Breast epithelium (tissue), 4 donors: ENCODE data around the gene CAMK2A. TPM values are rescaled to one million over a fixed set of nuclear protein-coding genes. Genes with fewer than 3 reads are reported as not detected.

Source experiments
- DNase-seq, 2 donors: peaks; one replicate each; pipeline ENCODE4 v3.0.0-alpha.2; 2019; ENCODE audit warnings: low spot score in 2 of 2
- H3K27ac ChIP-seq, 2 donors: fragments of 200-600 bp; sonication (generic) in 1 of 2; one replicate each; pipeline ENCODE4 v1.5.1; 2016 to 2019; ENCODE audit warnings: mild to moderate bottlenecking in 1 of 2
- H3K27me3 ChIP-seq, 2 donors: fragments of 200-600 bp; sonication (generic) in 1 of 2; one replicate each; pipeline versions ENCODE4 v1.5.1 to v1.6.0; 2017 to 2019; ENCODE audit warnings: control low read depth in 1 of 2, mild to moderate bottlenecking in 1 of 2
- H3K36me3 ChIP-seq: fragments of 200-600 bp; one replicate; pipeline ENCODE4 v1.5.1; 2019
- H3K4me1 ChIP-seq, 2 donors: fragments of 200-600 bp; sonication (generic); one replicate each; pipeline ENCODE4 v1.5.1; 2016 to 2019; ENCODE audit warnings: control low read depth in 1 of 2
- H3K4me3 ChIP-seq, 3 donors: fragments of 200-600 bp; sonication (generic); 1 replicate in 2 of 3; 2 replicates in 1 of 3; pipeline ENCODE4 v1.5.1; 2016 to 2019; ENCODE audit warnings: mild to moderate bottlenecking in 3 of 3, moderate library complexity in 2 of 3
- H3K9me3 ChIP-seq, 2 donors: fragments of 200-600 bp; sonication (generic) in 1 of 2; one replicate each; pipeline ENCODE4 v1.5.1; 2016 to 2019; ENCODE audit warnings: control low read depth in 1 of 2
- POLR2A ChIP-seq: fragments of 450-650 bp; IDR thresholded peaks from one replicate; pipeline ENCODE4 v1.6.1; 2016; ENCODE audit warnings: antibody characterized with exemption, mild to moderate bottlenecking, moderate library complexity
- POLR2AphosphoS5 ChIP-seq, 3 donors: sonication (generic); formaldehyde crosslinking; IDR thresholded peaks; one replicate each; pipeline ENCODE4 v1.6.1; 2017; ENCODE audit warnings: antibody characterized with exemption in 3 of 3
- intact Hi-C: fragments of 100-400 bp; cut with DNase I; formaldehyde crosslinking; loops from one replicate; pipeline ENCODE4 v1.15.1; 2023; ENCODE audit warnings: low total_unique reads
- total RNA-seq, 3 donors: library from RNA; depleted of rRNA; stranded (reverse); fragments of >200 nt; gene quantifications; one replicate each; pipeline ENCODE4 v1.1.0, GENCODE V29; 2016
- TF ChIP-seq, protein P1 (sequence below), 3 donors: fragments of 450-650 bp; IDR thresholded peaks; one replicate each; pipeline ENCODE4 v1.5.1; 2016 to 2017; ENCODE audit warnings: antibody characterized with exemption in 3 of 3, mild to moderate bottlenecking in 3 of 3, moderate library complexity in 3 of 3

The CAMK2A gene
- total RNA-seq, 3 donors from 2014 or later = under 0.01 TPM; not detected in 2

DNA sequence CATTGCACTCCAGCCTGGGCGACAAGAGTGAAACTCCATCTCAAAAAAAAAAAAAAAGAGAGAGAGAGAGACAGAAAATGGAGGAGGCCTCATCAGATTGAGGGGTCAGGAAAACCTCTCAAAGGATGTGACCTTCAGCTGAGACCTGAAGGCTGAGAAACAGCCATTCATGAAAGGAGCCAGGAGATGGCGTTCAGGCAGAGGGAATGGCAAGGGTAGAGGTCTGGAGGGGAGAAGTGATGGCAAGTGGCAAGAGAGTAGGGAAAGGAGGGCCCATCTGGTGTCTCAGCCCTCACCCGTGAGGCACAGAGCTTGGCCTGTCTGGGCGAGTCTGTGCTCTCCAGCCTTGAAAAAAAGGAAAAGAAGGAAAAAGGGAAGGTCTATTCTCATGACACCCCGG lies 17.0 kb downstream of the CAMK2A start:
- intact Hi-C loops = no loop called here
- TF ChIP-seq, protein P1, sequence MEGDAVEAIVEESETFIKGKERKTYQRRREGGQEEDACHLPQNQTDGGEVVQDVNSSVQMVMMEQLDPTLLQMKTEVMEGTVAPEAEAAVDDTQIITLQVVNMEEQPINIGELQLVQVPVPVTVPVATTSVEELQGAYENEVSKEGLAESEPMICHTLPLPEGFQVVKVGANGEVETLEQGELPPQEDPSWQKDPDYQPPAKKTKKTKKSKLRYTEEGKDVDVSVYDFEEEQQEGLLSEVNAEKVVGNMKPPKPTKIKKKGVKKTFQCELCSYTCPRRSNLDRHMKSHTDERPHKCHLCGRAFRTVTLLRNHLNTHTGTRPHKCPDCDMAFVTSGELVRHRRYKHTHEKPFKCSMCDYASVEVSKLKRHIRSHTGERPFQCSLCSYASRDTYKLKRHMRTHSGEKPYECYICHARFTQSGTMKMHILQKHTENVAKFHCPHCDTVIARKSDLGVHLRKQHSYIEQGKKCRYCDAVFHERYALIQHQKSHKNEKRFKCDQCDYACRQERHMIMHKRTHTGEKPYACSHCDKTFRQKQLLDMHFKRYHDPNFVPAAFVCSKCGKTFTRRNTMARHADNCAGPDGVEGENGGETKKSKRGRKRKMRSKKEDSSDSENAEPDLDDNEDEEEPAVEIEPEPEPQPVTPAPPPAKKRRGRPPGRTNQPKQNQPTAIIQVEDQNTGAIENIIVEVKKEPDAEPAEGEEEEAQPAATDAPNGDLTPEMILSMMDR (IDR thresholded peaks at IDR 0.05) = no peak
- TF ChIP-seq POLR2AphosphoS5 (IDR thresholded peaks at IDR 0.05) = no peak
- no peak for TF ChIP-seq POLR2A
- no peak overlapping the region for H3K27ac ChIP-seq
- no peaks in the 10 kb centered on the region for H3K9me3 ChIP-seq
- no peak overlapping the region for H3K4me3 ChIP-seq
- no peak for DNase-seq
- H3K36me3 ChIP-seq = no peaks in the 10 kb centered on the region
- no peaks in the 10 kb centered on the region for H3K4me1 ChIP-seq
- no peaks in the 10 kb centered on the region for H3K27me3 ChIP-seq

DNA sequence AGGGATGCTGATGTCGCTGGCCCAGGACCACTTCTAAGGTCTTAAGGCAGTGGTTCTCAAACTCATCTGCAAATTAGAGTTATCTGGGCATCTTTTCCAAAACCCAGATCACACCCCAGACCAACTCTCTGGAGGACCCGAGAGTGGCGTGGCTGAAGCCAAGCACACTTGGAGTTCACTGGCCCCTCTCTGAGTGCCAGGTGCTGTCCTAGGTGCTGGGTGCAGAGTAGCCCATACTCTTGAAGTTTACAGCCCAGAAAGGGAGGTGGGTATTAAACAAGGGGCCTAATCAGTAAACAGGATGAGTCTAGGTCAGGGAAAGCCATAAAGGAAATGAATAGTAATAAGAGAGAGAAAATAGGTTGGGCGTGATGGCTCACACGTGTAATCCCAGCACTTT lies 17.6 kb downstream of the CAMK2A start:
- Histone ChIP-seq H3K36me3 (no peaks in the 10 kb centered on the region), H3K4me3 (no peak overlapping the region), H3K27ac (no peak overlapping the region), H3K4me1 (no peaks in the 10 kb centered on the region), H3K27me3 (no peaks in the 10 kb centered on the region), H3K9me3 (no peaks in the 10 kb centered on the region)
- DNase-seq = no peak
- intact Hi-C loops = no loop called here
- TF ChIP-seq, protein P1 (IDR thresholded peaks at IDR 0.05) = no peak
- TF ChIP-seq POLR2A (no peak), POLR2AphosphoS5 (IDR thresholded peaks at IDR 0.05) (no peak)

DNA sequence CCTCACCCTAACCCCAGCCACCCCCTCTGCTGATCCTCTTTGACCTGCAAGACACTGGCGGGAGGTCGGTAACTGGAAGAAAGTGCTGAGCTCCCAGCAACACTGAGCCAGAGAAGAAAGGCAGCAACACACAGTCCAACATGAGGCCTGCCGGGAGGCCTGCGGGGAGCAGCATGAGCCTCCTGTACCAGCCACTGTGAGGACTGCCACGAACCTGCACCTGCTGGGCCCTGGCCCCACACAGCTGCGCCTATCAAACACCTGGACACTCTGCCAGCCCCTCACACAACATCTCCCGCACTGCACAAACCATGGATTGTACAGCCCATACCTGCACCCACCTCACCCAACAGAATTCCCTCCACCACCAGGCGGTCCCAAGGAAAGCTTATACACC lies 18.3 kb downstream of the CAMK2A start:
- intact Hi-C loops = no loop called here
- no peak for DNase-seq
- Histone ChIP-seq H3K4me1 (no peaks in the 10 kb centered on the region), H3K36me3 (no peaks in the 10 kb centered on the region), H3K27ac (no peak overlapping the region), H3K27me3 (no peaks in the 10 kb centered on the region), H3K4me3 (no peak overlapping the region), H3K9me3 (no peaks in the 10 kb centered on the region)
- TF ChIP-seq, protein P1 (IDR thresholded peaks at IDR 0.05) = no peak

DNA sequence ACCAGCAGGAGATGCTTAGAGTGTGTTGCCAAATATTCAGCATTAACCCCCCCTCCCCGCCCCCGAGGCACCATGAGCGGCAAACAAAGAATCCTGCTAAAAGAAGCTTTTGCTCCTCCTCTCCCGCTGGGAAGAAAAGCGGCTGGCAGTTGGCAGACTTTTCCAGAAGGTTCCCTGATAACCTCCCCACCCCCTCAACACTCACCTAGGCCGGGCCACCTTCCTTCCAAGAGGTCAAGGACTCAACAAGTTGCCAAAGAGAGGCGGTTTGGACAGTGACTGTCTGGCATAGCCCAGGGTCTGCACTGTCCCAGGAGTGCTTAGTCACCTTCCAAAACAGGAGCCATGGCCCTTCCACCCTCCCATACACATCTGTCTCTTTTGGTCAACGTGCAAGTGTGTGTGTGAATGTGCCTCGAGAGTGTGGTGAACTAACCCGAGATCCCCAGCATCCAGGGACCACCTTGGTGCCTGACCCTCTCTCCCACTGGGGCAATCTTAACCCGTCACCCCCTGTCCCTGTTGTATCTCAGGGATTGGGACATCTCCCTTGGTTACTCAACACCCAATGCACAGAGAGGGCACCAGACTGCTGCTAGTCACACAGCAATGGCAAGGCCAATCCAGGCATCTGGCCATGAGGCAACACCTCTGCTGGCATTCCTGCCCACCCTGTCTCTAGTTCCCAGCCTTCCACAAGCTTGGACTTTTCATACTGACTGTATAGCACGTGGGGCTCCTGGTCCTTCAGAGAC lies 18.9 kb downstream of the CAMK2A start:
- intact Hi-C loops = no loop called here
- no peak overlapping the region for H3K27ac ChIP-seq

DNA sequence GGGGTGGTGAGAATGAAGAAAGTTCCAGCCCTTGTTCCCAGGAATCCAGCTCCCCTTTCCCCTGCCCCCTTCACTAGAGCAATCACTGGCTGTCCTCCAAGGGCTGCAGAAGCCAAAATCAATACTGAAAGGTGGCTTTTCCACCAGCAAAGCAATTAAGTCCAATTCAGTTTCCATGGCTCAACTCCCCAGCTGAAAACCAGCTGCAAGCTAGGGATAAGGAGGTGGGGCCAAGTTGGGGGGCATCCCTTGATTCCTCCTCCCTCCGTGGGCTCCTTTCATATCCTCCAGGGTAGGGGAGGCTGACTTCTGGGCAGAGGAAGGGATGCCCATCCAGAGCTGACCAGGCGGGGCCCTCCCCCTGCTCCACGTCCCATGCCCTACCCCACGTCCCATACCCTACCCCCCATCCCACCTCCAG lies 22.7 kb downstream of the CAMK2A start:
- Histone ChIP-seq H3K36me3 (no peaks in the 10 kb centered on the region), H3K27me3 (no peaks in the 10 kb centered on the region), H3K9me3 (no peaks in the 10 kb centered on the region), H3K27ac (no peak overlapping the region), H3K4me3 (no peak overlapping the region), H3K4me1 (peaks cover 0 to 10% of the 10 kb centered on the region in 2 donors)
- no peak for TF ChIP-seq POLR2A
- TF ChIP-seq, protein P1 (IDR thresholded peaks at IDR 0.05) = no peak
- no peak for TF ChIP-seq POLR2AphosphoS5 (IDR thresholded peaks at IDR 0.05)
- DNase-seq = no peak
- intact Hi-C loops = no loop called here

More for the DNA sequence above, 18.9 kb downstream of the CAMK2A start:
- no peaks in the 10 kb centered on the region for H3K36me3 ChIP-seq
- H3K27me3 ChIP-seq = no peaks in the 10 kb centered on the region
- no peaks in the 10 kb centered on the region for H3K4me1 ChIP-seq
- no peak overlapping the region for H3K4me3 ChIP-seq
- TF ChIP-seq POLR2A = no peak
- TF ChIP-seq, protein P1 (IDR thresholded peaks at IDR 0.05) = no peak
- TF ChIP-seq POLR2AphosphoS5 (IDR thresholded peaks at IDR 0.05) = no peak
- H3K9me3 ChIP-seq = no peaks in the 10 kb centered on the region
- no peak for DNase-seq
